D721Med (cell line): ENCODE results near the gene LGALS3BP.

Source experiments
- DNase-seq: peaks from one replicate; pipeline ENCODE4 v3.0.0; 2011; ENCODE audit warnings: low spot score; ENCODE audit not compliant: insufficient read length
- FAIRE-seq: peaks from 2 replicates; lab custom pipeline; 2011; peaks lifted over from hg19 to GRCh38; lab: Jason Lieb, UNC
- CTCF ChIP-seq: IDR thresholded peaks from 2 replicates; pipeline ENCODE4 v1.5.1; 2012; ENCODE audit warnings: mild to moderate bottlenecking, control low read depth; ENCODE audit not compliant: insufficient read depth; ENCODE audit errors: missing control alignments

The LGALS3BP gene

GRCh38 chr17:79019632-79020584 is 40.2 kb upstream of the LGALS3BP start:
- no peak for FAIRE-seq
- no peak for DNase-seq
- TF ChIP-seq CTCF, result peak; percentile 73

- no peak for TF ChIP-seq CTCF
- no peak for FAIRE-seq
- no peak for DNase-seq
Observed at GRCh38 chr17:79019261-79019631, 39.5 kb upstream of the LGALS3BP start.

- TF ChIP-seq CTCF, result no peak
- FAIRE-seq, result no peak
- no peak for DNase-seq
Observed at GRCh38 chr17:79018370-79018695, 38.6 kb upstream of the LGALS3BP start.

GRCh38 chr17:79017546-79018369 is 38.0 kb upstream of the LGALS3BP start:
- no peak for DNase-seq
- no peak for TF ChIP-seq CTCF
- FAIRE-seq, result no peak

- no peak for FAIRE-seq
Observed at GRCh38 chr17:79014158-79014758, 34.5 kb upstream of the LGALS3BP start.

GRCh38 chr17:79012563-79013134 is 32.9 kb upstream of the LGALS3BP start:
- no peak for FAIRE-seq
- no peak for TF ChIP-seq CTCF
- no peak for DNase-seq

More at GRCh38 chr17:79014158-79014758, 34.5 kb upstream of the LGALS3BP start:
- DNase-seq, result no peak
- TF ChIP-seq CTCF, result no peak
